WTC11 (cell line): ENCODE data around the gene TANGO6. TPM values are rescaled to one million over a fixed set of nuclear protein-coding genes. Genes with fewer than 3 reads are reported as not detected.
"Not testable (repeated sequence)": the region's sequence is repeated elsewhere in the genome, so short reads cannot be mapped to it uniquely, and the experiment has no call there.

Experiments
- ATAC-seq: fragments of 200-7000 bp; cut with Tn5 transposase; 2 replicates; pipeline ENCODE4 v1.10.0; 2021; ENCODE audit warnings: mild to moderate bottlenecking, moderate library complexity
- CTCF ChIA-PET: fragments of 300-600 bp; sonication (Branson Sonifier 250); formaldehyde crosslinking; loops from one replicate; lab custom pipeline; 2021; ENCODE audit warnings: antibody characterized with exemption; lab: Charles Lee
- POLR2A ChIA-PET: fragments of 350-600 bp; sonication (Branson Sonifier 250); formaldehyde crosslinking; loops from one replicate; lab custom pipeline; 2021; ENCODE audit warnings: antibody characterized with exemption; lab: Charles Lee
- DNase-seq: peaks from one replicate; pipeline ENCODE4 v3.0.0; 2021; ENCODE audit warnings: low spot score
- H3K27ac Mint-ChIP-seq: 2 replicates; pipeline ENCODE4 v1.8.0; 2021; ENCODE audit warnings: mixed read lengths
- H3K27me3 Mint-ChIP-seq: 2 replicates; pipeline ENCODE4 v1.8.0; 2021; ENCODE audit warnings: low read depth, mild to moderate bottlenecking, moderate library complexity, mixed read lengths
- H3K36me3 Mint-ChIP-seq: 2 replicates; pipeline ENCODE4 v1.8.0; 2021; ENCODE audit warnings: mixed read lengths
- H3K4me1 Mint-ChIP-seq: 2 replicates; pipeline ENCODE4 v1.8.0; 2022; ENCODE audit warnings: mixed read lengths
- H3K4me3 Mint-ChIP-seq: 2 replicates; pipeline ENCODE4 v1.8.0; 2021; ENCODE audit warnings: mild to moderate bottlenecking, moderate library complexity, mixed read lengths
- H3K9me3 Mint-ChIP-seq: 2 replicates; pipeline ENCODE4 v1.8.0; 2021; ENCODE audit warnings: mixed read lengths
- AR ChIP-seq: fragments of 250-450 bp; sonication (Bioruptor Pico); IDR thresholded peaks from 2 replicates; pipeline ENCODE4 v1.9.0; 2021; ENCODE audit warnings: mild to moderate bottlenecking
- ATF1 ChIP-seq: sonication (generic); formaldehyde crosslinking; IDR thresholded peaks from 2 replicates; pipeline ENCODE4 v1.8.1; 2023; ENCODE audit warnings: mild to moderate bottlenecking, moderate library complexity, missing genetic modification reagents
- CBFB ChIP-seq: sonication (generic); formaldehyde crosslinking; IDR thresholded peaks from 2 replicates; pipeline ENCODE4 v1.8.1; 2022; ENCODE audit warnings: mild to moderate bottlenecking, low read depth, missing genetic modification reagents
- CREM ChIP-seq: sonication (generic); formaldehyde crosslinking; IDR thresholded peaks from 2 replicates; pipeline ENCODE4 v1.8.1; 2022; ENCODE audit warnings: mild to moderate bottlenecking, missing genetic modification reagents, moderate library complexity
- FOXK1 ChIP-seq: sonication (generic); formaldehyde crosslinking; IDR thresholded peaks from 2 replicates; pipeline ENCODE4 v1.8.0; 2022; ENCODE audit warnings: mild to moderate bottlenecking, moderate library complexity, missing genetic modification reagents
- IRF1 ChIP-seq: sonication (generic); formaldehyde crosslinking; IDR thresholded peaks from 2 replicates; pipeline ENCODE4 v1.8.0; 2023; ENCODE audit warnings: missing genetic modification reagents
- JAZF1 ChIP-seq: fragments of 250-450 bp; sonication (Bioruptor Pico); IDR thresholded peaks from 2 replicates; pipeline ENCODE4 v1.9.0; 2021; ENCODE audit warnings: moderate library complexity, mild to moderate bottlenecking, inconsistent platforms
- NR2C2 ChIP-seq: sonication (generic); formaldehyde crosslinking; IDR thresholded peaks from 2 replicates; pipeline ENCODE4 v1.8.0; 2022; ENCODE audit warnings: mild to moderate bottlenecking, missing genetic modification reagents
- PREB ChIP-seq: sonication (generic); formaldehyde crosslinking; IDR thresholded peaks from 2 replicates; pipeline ENCODE4 v1.8.1; 2022; ENCODE audit warnings: mild to moderate bottlenecking, missing genetic modification reagents, moderate library complexity, borderline replicate concordance
- RELA ChIP-seq: sonication (generic); formaldehyde crosslinking; IDR thresholded peaks from 2 replicates; pipeline ENCODE4 v1.8.1; 2022; ENCODE audit warnings: missing genetic modification reagents, mild to moderate bottlenecking, borderline replicate concordance
- TEAD4 ChIP-seq: sonication (generic); formaldehyde crosslinking; IDR thresholded peaks from 2 replicates; pipeline ENCODE4 v1.8.0; 2022; ENCODE audit warnings: mild to moderate bottlenecking, missing genetic modification reagents
- TP53 ChIP-seq: sonication (generic); formaldehyde crosslinking; IDR thresholded peaks from 2 replicates; pipeline ENCODE4 v1.8.1; 2023; ENCODE audit warnings: mild to moderate bottlenecking, missing genetic modification reagents
- ZNF121 ChIP-seq: sonication (generic); formaldehyde crosslinking; IDR thresholded peaks from 2 replicates; pipeline ENCODE4 v1.8.0; 2023; ENCODE audit warnings: missing genetic modification reagents
- ZNF232 ChIP-seq: sonication (generic); formaldehyde crosslinking; IDR thresholded peaks from 2 replicates; pipeline ENCODE4 v1.8.0; 2022; ENCODE audit warnings: mild to moderate bottlenecking, missing genetic modification reagents
- ZNF396 ChIP-seq: fragments of 250-450 bp; sonication (Bioruptor Pico); IDR thresholded peaks from 2 replicates; pipeline ENCODE4 v1.8.0; 2021; ENCODE audit warnings: mild to moderate bottlenecking, moderate library complexity, borderline replicate concordance
- ZNF423 ChIP-seq: fragments of 250-450 bp; sonication (Bioruptor Pico); IDR thresholded peaks from 2 replicates; pipeline ENCODE4 v2.1.2; 2022; ENCODE audit warnings: mild to moderate bottlenecking, moderate library complexity
- ZSCAN18 ChIP-seq: fragments of 250-450 bp; sonication (Bioruptor Pico); IDR thresholded peaks from 2 replicates; pipeline ENCODE4 v2.1.2; 2022; ENCODE audit warnings: mild to moderate bottlenecking, moderate library complexity
- total RNA-seq: library from RNA; stranded (reverse); gene quantifications from 3 replicates; pipeline ENCODE4 v1.2.3, GENCODE V29; 2021
- TF ChIP-seq, protein P1 (sequence below): sonication (generic); formaldehyde crosslinking; IDR thresholded peaks from 2 replicates; pipeline ENCODE4 v1.8.1; 2023; ENCODE audit warnings: mild to moderate bottlenecking, missing genetic modification reagents, moderate library complexity
- TF ChIP-seq, protein P2 (sequence below): sonication (generic); formaldehyde crosslinking; IDR thresholded peaks from 2 replicates; pipeline ENCODE4 v1.8.1; 2023; ENCODE audit warnings: mild to moderate bottlenecking, missing genetic modification reagents, moderate library complexity

TANGO6 gene
- total RNA-seq, 1 experiment from 2014 or later: 15.6 TPM

GRCh38 chr16:69049146-69049545 lies 205.8 kb downstream of the TANGO6 start:
- peak overlapping the region; percentile 28; the same call in 1 of the 2 replicates for H3K27ac Mint-ChIP-seq
- H3K4me3 Mint-ChIP-seq: no peak overlapping the region
- H3K36me3 Mint-ChIP-seq: no peaks in the 10 kb centered on the region
- POLR2A ChIA-PET: no interaction called here
- DNase-seq (no peak), ATAC-seq (no peak)
- H3K9me3 Mint-ChIP-seq: no peaks in the 10 kb centered on the region
- H3K4me1 Mint-ChIP-seq: no peaks in the 10 kb centered on the region
- CTCF ChIA-PET: interaction anchor here (0.6 kb wide), 1 partner anchor 61 kb away, joined by 3 read pairs; no protein-coding TSS in a partner anchor
- TF ChIP-seq, protein P1, sequence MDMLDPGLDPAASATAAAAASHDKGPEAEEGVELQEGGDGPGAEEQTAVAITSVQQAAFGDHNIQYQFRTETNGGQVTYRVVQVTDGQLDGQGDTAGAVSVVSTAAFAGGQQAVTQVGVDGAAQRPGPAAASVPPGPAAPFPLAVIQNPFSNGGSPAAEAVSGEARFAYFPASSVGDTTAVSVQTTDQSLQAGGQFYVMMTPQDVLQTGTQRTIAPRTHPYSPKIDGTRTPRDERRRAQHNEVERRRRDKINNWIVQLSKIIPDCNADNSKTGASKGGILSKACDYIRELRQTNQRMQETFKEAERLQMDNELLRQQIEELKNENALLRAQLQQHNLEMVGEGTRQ (CRISPR knock-in tag): no peak
- TF ChIP-seq ZNF423 (CRISPR knock-in tag): no peak
- H3K27me3 Mint-ChIP-seq: no peaks in the 10 kb centered on the region

DNA sequence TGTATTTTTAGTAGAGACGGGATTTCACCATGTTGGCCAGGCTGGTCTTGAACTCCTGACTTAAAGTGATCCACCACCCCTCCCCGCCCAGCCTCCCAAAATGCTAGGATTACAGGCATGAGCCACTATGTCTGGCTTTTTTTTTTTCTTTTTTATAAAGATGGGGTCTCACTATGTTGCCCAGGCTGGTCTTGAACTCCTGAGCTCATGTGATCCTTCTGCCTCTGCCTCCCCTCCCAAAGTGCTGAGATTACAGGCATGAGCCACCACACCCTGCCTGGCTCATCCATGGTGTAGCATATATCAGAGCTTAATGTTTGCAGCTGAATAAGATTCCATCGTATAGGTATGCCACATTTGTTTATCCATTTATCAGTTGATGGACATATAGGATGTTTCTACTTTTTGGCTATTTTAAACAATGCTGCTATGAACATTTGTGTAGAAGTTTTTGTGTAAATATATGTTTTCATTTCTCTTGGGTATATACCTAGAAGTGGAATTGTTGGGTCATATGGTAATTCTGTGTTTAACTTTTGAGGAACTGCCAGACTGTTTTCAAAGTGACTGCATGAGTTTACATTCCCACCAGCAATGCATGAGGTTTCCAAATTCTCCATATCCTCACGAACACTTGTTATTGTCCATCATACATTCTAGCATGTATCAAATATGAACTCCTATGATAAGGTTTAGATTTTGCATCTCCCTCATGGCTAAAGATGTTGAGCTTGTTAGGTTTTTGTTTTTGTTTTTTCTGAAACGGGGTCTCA lies 206.5 kb downstream of the TANGO6 start:
- peak; percentile 65; the same call in 1 of the 2 replicates for TF ChIP-seq ZNF121
- no peak for TF ChIP-seq TEAD4 (CRISPR knock-in tag)
- no peak for TF ChIP-seq CBFB (CRISPR knock-in tag)
- no peak for TF ChIP-seq PREB (CRISPR knock-in tag)
- TF ChIP-seq, protein P2, sequence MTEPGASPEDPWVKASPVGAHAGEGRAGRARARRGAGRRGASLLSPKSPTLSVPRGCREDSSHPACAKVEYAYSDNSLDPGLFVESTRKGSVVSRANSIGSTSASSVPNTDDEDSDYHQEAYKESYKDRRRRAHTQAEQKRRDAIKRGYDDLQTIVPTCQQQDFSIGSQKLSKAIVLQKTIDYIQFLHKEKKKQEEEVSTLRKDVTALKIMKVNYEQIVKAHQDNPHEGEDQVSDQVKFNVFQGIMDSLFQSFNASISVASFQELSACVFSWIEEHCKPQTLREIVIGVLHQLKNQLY: no peak
- TF ChIP-seq ATF1 (CRISPR knock-in tag): no peak
- no peak for TF ChIP-seq RELA (CRISPR knock-in tag)
- TF ChIP-seq ZNF232 (CRISPR knock-in tag): no peak
- no peak for TF ChIP-seq IRF1
- Mint-ChIP-seq H3K4me1 (peaks cover under 1% of the 10 kb centered on the region; the same call in 1 of the 2 replicates), H3K27me3 (no peaks in the 10 kb centered on the region), H3K36me3 (no peaks in the 10 kb centered on the region), H3K4me3 (no peak overlapping the region), H3K9me3 (no peaks in the 10 kb centered on the region), H3K27ac (peak overlapping the region; percentile 5; the same call in 1 of the 2 replicates)
- DNase-seq: no peak
- ChIA-PET POLR2A (no interaction called here), CTCF (no interaction called here)
- no peak for ATAC-seq

DNA sequence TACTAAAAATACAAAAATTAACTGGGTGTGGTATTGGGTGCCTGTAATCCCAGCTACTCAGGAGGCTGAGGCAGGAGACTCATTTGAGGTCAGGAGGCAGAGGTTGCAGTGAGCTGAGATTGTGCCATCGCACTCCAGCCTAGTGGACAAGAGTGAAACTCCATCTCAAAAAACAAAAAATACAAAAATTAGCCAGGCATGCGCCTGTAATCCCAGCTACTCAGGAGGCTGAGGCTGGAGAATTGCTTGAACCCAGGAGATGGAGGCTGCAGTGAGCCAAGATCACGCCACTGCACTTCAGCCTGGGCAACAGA lies 208.1 kb downstream of the TANGO6 start:
- ATAC-seq, H3K27me3 Mint-ChIP-seq, H3K9me3 Mint-ChIP-seq, DNase-seq, POLR2A ChIA-PET, H3K36me3 Mint-ChIP-seq, H3K4me3 Mint-ChIP-seq, H3K27ac Mint-ChIP-seq: not testable (repeated sequence)
- H3K4me1 Mint-ChIP-seq: peaks cover 17% of the 10 kb centered on the region
- CTCF ChIA-PET: interaction anchor here (0.5 to 2.3 kb wide), 4 partner anchors 22 to 57 kb away, joined by 3 to 6 read pairs (median 4); no protein-coding TSS in a partner anchor

DNA sequence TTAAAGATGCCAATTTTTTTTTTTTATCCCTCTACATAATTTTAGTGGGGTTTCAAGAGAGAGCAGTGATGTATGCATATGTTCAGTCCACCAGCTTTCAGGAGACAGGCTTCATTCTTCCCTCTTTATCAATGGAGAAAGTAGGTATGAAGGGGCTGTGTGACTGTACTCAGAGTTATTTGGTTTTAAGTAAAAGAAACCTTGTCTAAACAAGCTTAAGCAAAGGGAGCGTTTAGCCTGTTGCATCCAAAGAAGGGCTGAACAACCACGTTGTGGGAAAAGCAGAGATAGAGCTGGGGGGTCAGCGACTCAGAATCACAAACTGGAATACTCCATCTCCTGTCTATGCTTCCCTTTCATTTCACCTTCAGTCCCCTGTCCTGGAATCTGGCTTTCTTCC lies 211.7 kb downstream of the TANGO6 start:
- Mint-ChIP-seq H3K36me3 (no peaks in the 10 kb centered on the region), H3K4me1 (peaks cover 24% of the 10 kb centered on the region), H3K9me3 (no peaks in the 10 kb centered on the region), H3K27me3 (no peaks in the 10 kb centered on the region), H3K27ac (no peak overlapping the region), H3K4me3 (no peak overlapping the region)
- ATAC-seq: no peak
- CTCF ChIA-PET: no interaction called here
- no peak for DNase-seq
- POLR2A ChIA-PET: interaction anchor here (0.7 kb wide), 1 partner anchor 35 kb away, joined by 3 read pairs; no protein-coding TSS in a partner anchor
- TF ChIP-seq JAZF1 (CRISPR knock-in tag) (no peak), AR (no peak), NR2C2 (CRISPR knock-in tag) (no peak), CREM (CRISPR knock-in tag) (no peak), TP53 (no peak), ZSCAN18 (CRISPR knock-in tag) (no peak), FOXK1 (no peak), ZNF396 (CRISPR knock-in tag) (no peak)
- TF ChIP-seq, protein P2: no peak
